GM12892 (cell line): Measurements from ENCODE around the gene YAF2.

Experiments used
- POLR2A ChIP-seq: IDR thresholded peaks from 2 replicates; pipeline ENCODE4 v1.6.1; 2011; ENCODE audit warnings: low read depth, low read length, control low read depth
- POLR2AphosphoS5 ChIP-seq: IDR thresholded peaks from 2 replicates; pipeline ENCODE4 v1.6.1; 2011; ENCODE audit warnings: low read depth, low read length, control low read depth
- TAF1 ChIP-seq: IDR thresholded peaks from 2 replicates; pipeline ENCODE4 v1.6.1; 2011; ENCODE audit warnings: low read depth, mild to moderate bottlenecking, control low read depth, low read length, borderline replicate concordance

DNA sequence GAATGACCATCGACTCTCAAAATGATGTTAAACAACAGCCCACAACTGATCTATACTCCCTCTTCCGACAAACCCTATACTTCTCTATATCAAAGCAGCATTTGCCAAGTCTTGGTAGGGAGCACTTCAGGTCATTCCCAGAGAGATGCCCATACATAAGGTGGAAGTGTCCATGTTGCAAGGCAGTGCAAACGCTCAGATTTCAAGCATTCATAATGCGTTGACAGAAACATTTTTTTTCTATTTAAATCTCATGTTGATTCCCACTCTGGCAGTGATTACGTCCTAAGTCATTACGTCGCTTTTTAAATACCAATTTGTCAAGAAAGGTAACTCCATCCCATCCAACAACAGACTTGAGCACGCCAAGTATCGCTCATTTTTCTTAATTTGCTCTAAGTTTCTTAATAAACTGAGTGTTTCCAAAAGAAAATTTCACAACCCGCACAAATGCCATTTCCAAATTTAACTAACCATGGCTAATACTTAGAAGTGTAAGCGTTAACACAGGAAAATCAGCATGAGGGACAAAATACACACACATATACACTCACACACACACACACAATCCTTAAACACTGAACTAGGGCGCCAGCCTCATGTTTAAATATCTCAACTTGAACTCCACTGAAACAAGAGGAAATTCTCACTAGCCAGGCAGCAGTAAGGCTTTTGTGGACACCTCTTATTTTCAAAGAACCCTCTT is 94.4 kb downstream of the YAF2 start:
- TF ChIP-seq POLR2AphosphoS5 (no peak), POLR2A (no peak), TAF1 (no peak)
